Measurements from ENCODE around the gene PLD1. TPM values are rescaled to one million over a fixed set of nuclear protein-coding genes. Genes with fewer than 3 reads are reported as not detected.

PLD1 gene
- total and polyA plus RNA-seq, 2 of the 8 experiments (the other 6 are each of a cell fraction or from before 2014, with no cell fraction given): 1.2 to 2.6 TPM

DNA sequence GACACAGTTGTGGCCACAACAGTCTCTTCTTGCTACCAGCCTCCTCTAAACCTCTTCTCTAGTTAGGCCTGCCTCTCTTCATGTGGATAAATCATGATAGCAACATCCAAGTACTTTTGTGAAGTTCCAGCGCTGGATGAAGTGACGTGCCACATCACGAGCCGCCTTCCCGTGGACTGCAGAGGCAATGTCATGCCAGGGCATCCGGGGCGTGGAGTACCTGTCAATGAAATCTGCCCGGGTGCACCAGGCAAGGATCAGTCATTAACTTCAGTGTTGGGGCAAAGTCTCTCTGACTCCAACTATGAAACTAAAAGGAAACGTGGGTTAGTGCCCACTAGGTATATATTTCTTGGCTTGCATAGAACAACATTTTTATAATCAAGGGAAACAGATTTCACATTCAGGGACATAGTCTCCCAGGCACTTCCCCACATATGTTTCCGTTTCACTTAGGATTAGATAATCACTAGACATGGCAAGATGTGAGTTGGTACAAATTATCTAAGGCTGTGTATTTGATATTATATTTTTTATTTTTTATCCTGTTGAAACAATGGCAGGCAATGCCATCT lies 133.6 kb downstream of the PLD1 start:
- Histone ChIP-seq H2BK5ac (ENCODE audit: low read depth, low read length) (no peak overlapping the region), H2BK15ac (ENCODE audit: low read length) (no peak overlapping the region), H3K23ac (ENCODE audit: insufficient read length) (no peak overlapping the region), H2BK20ac (ENCODE audit: low read length) (no peak overlapping the region), H3K4me1 (replicated peaks in 1 of 4; ENCODE audit: control insufficient read depth in 3 of 4, insufficient read depth in 4 of 4, low read length in 3 of 4) (no peaks in the 10 kb centered on the region), H2BK120ac (replicated peaks; ENCODE audit: low read depth, low read length) (no peak overlapping the region), H3K23me2 (ENCODE audit: low read depth, low read length) (no peaks in the 10 kb centered on the region), H3K79me2 (ENCODE audit: control insufficient read depth in 1 of 2, insufficient read depth in 2 of 2, low read length in 2 of 2) (no peaks in the 10 kb centered on the region), H3K27me3 (replicated peaks in 1 of 4; ENCODE audit: control insufficient read depth in 3 of 4, extremely low read depth in 1 of 4, insufficient read depth in 3 of 4, low read length in 3 of 4) (no peaks in the 10 kb centered on the region), H3K18ac (ENCODE audit: extremely low read depth, low read length) (no peak overlapping the region), H2AK5ac (ENCODE audit: low read depth, low read length) (no peak overlapping the region), H2AFZ (ENCODE audit: low read length) (no peak overlapping the region), H4K8ac (ENCODE audit: extremely low read depth, insufficient read depth, low read length) (no peak overlapping the region), H3K9ac (replicated peaks in 1 of 4; ENCODE audit: extremely low read depth in 1 of 4, low read depth in 3 of 4, low read length in 3 of 4) (no peak overlapping the region), H3K4me3 (ENCODE audit: extremely low read depth in 1 of 4, insufficient read depth in 2 of 4, low read depth in 3 of 4, low read length in 4 of 4) (no peak overlapping the region), H4K5ac (ENCODE audit: insufficient read length, low read depth, low read length) (no peak overlapping the region), H3K9me3 (ENCODE audit: insufficient read depth in 2 of 2, low read depth in 1 of 2, low read length in 1 of 2) (no peaks in the 10 kb centered on the region), H2BK12ac (ENCODE audit: low read depth, low read length) (no peak overlapping the region), H3K4me2 (ENCODE audit: insufficient read depth in 1 of 2, low read depth in 2 of 2, low read length in 2 of 2) (no peak overlapping the region), H4K20me1 (replicated peaks in 1 of 2; ENCODE audit: control insufficient read depth in 1 of 2, insufficient read depth in 2 of 2, low read length in 2 of 2) (no peaks in the 10 kb centered on the region), H3K27ac (ENCODE audit: low read depth, low read length) (no peak overlapping the region), H3K14ac (ENCODE audit: insufficient read length) (no peak overlapping the region), H3K56ac (replicated peaks; ENCODE audit: insufficient read length, low read depth, low read length) (no peak overlapping the region), H4K91ac (replicated peaks; ENCODE audit: insufficient read length, low read length) (no peak overlapping the region), H3K4ac (replicated peaks; ENCODE audit: insufficient read length, low read depth, low read length) (no peak overlapping the region), H3K79me1 (ENCODE audit: low read depth, low read length) (no peaks in the 10 kb centered on the region), H3K36me3 (ENCODE audit: control insufficient read depth in 2 of 4, insufficient read depth in 4 of 4, low read length in 3 of 4) (no peaks in the 10 kb centered on the region)
- FAIRE-seq (no peak), DNase-seq (ENCODE audit: low read depth in 1 of 2, low spot score in 2 of 2) (no peak)
- ChIA-PET POLR2A (ENCODE audit: partially characterized antibody) (no interaction called here), CTCF (ENCODE audit: partially characterized antibody) (interaction anchor here (1.1 to 3.3 kb wide), 3 partner anchors 62 to 114 kb away, joined by 3 to 17 read pairs (median 3); no protein-coding TSS in a partner anchor)
- WGBS, 2 experiments (ENCODE audit: extremely low coverage in 1 of 2, insufficient coverage in 1 of 2, insufficient read length in 1 of 2, insufficient replicate concordance in 2 of 2, low coverage in 1 of 2, low lambda C conversion rate in 2 of 2, missing lambda C conversion rate in 1 of 2): 90% methylated on average over 10 of the region's 10 CpGs; no CpG with 5 or more reads in 1 of the 2 experiments
- TF ChIP-seq CHD2 (IDR thresholded peaks at IDR 0.05; ENCODE audit: low read length) (no peak), BRCA1 (IDR thresholded peaks at IDR 0.05; ENCODE audit: low read depth, low read length) (no peak), BCL11A (IDR thresholded peaks at IDR 0.05; ENCODE audit: low read depth in 2 of 2, low read length in 2 of 2) (no peak), SP1 (IDR thresholded peaks at IDR 0.05; ENCODE audit: low read depth, low read length) (no peak), NANOG (IDR thresholded peaks at IDR 0.05; ENCODE audit: insufficient read depth, low read depth, low read length, poor library complexity, severe bottlenecking) (no peak), PHF8 (conservative IDR thresholded peaks at IDR 0.05; ENCODE audit: low read depth, low read length) (no peak), YY1 (IDR thresholded peaks at IDR 0.05; ENCODE audit: low read depth, low read length) (no peak), ASH2L (IDR thresholded peaks at IDR 0.05; ENCODE audit: low read length) (no peak), TAF1 (IDR thresholded peaks at IDR 0.05; ENCODE audit: low read depth, low read length) (no peak), SUZ12 (IDR thresholded peaks at IDR 0.05; ENCODE audit: low read length) (no peak), CHD1 (IDR thresholded peaks at IDR 0.05; ENCODE audit: low read depth, low read length) (no peak), RNF2 (IDR thresholded peaks at IDR 0.05; ENCODE audit: borderline replicate concordance, low read depth, low read length, missing control alignments, poor library complexity, severe bottlenecking) (no peak), EZH2 (IDR thresholded peaks at IDR 0.05; ENCODE audit: low read depth, low read length, severe bottlenecking) (no peak)
- TF ChIP-seq, protein P1, sequence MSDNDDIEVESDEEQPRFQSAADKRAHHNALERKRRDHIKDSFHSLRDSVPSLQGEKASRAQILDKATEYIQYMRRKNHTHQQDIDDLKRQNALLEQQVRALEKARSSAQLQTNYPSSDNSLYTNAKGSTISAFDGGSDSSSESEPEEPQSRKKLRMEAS (IDR thresholded peaks at IDR 0.05): no peak

Measured in H1 (cell line).